HepG2 (cell line): ENCODE results near the gene PADI4. TPM values are rescaled to one million over a fixed set of nuclear protein-coding genes. Genes with fewer than 3 reads are reported as not detected.

Experiments
- BCL6 ChIP-seq: IDR thresholded peaks from 2 replicates; pipeline ENCODE4 v1.6.1; 2016; ENCODE audit warnings: missing genetic modification reagents, missing compliant biosample characterization
- GABPB1 ChIP-seq: IDR thresholded peaks from 2 replicates; pipeline ENCODE4 v1.6.1; 2016; ENCODE audit warnings: mild to moderate bottlenecking, missing genetic modification reagents, moderate library complexity, missing compliant biosample characterization
- NR2C2 ChIP-seq: sonication (generic); formaldehyde crosslinking; IDR thresholded peaks from 2 replicates; pipeline ENCODE4 v1.4.0; 2020; ENCODE audit warnings: missing genetic modification reagents, mild to moderate bottlenecking, moderate library complexity, borderline replicate concordance
- SRF ChIP-seq: IDR thresholded peaks from 2 replicates; pipeline ENCODE4 v1.6.1; 2011; ENCODE audit warnings: mild to moderate bottlenecking, low read depth, low read length, moderate library complexity
- ZHX2 ChIP-seq, 2 experiments: sonication (generic) in 1 of 2; formaldehyde crosslinking in 1 of 2; IDR thresholded peaks; 2 replicates each; pipeline versions ENCODE4 v1.6.1 to v1.9.0; 2014 to 2022; ENCODE audit warnings: antibody characterized with exemption in 1 of 2, borderline replicate concordance in 1 of 2, inconsistent platforms in 1 of 2, low read depth in 1 of 2, missing genetic modification reagents in 1 of 2
- ZMYM3 ChIP-seq: sonication (generic); formaldehyde crosslinking; IDR thresholded peaks from 2 replicates; pipeline ENCODE4 v1.5.1; 2020; ENCODE audit warnings: mild to moderate bottlenecking, missing genetic modification reagents
- ZNF724P ChIP-seq: sonication (generic); formaldehyde crosslinking; IDR thresholded peaks from 2 replicates; pipeline ENCODE4 v1.8.0; 2022; ENCODE audit warnings: missing genetic modification reagents, borderline replicate concordance
- polyA plus RNA-seq, 8 experiments: library from polyadenylated mRNA; depleted of rRNA in 3 of 8; stranded (reverse) in 7 of 8; unstranded in 1 of 8; fragments of >200 nt; fragmentation: Illumina TruSeq in 4 of 8; extraction: Trizol in 4 of 8; gene quantifications; 2 replicates each; pipeline versions ENCODE4 v1.2.1 to v1.2.3, GENCODE V29; 2011 to 2016; ENCODE audit warnings: low read depth in 4 of 8, missing spikeins in 1 of 8, mixed read lengths in 1 of 8; ENCODE audit not compliant: insufficient read depth in 1 of 8
- total RNA-seq, 5 experiments: library from RNA; depleted of rRNA; stranded (reverse); fragments of >200 nt; fragmentation: Illumina TruSeq; extraction: Trizol; gene quantifications; 2 replicates each; pipeline ENCODE4 v1.2.3, GENCODE V29; 2016; ENCODE audit warnings: low read depth in 1 of 5
- TF ChIP-seq, protein P1 (sequence below): sonication (generic); formaldehyde crosslinking; IDR thresholded peaks from 2 replicates; pipeline ENCODE4 v1.4.0; 2020; ENCODE audit warnings: missing genetic modification reagents, mild to moderate bottlenecking, borderline replicate concordance
- TF ChIP-seq, protein P2 (sequence below): sonication (generic); formaldehyde crosslinking; IDR thresholded peaks from 2 replicates; pipeline ENCODE4 v1.4.0; 2020; ENCODE audit warnings: mild to moderate bottlenecking, low read depth, missing genetic modification reagents
- TF ChIP-seq, protein P3 (sequence below): sonication (generic); formaldehyde crosslinking; IDR thresholded peaks from 2 replicates; pipeline ENCODE4 v1.8.1; 2023; ENCODE audit warnings: mild to moderate bottlenecking, missing genetic modification reagents

Gene PADI4
- total and polyA plus RNA-seq, 2 of the 13 experiments (the other 11 are each of a cell fraction or from before 2014, with no cell fraction given), result 0.04 TPM

DNA sequence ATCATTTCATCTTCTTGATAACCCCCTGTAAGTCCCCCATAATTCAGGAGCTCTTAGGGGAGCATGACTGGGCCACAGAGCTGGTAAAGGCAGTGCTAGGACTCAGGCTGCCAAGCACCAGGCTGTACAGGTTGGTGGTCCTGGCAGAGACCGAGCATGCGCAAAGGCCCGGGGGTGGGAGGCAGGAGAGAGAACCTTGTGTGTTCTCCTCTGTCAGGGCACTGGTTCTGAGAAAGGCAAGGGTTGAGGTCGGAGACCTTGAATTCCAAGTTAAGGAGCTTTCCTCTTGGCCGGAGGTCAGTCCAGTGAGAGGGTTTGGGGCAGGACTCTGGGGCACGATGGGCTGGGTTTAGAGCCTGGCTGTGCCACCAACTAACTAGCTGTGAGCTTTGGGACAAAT, 35.9 kb upstream of the PADI4 start (continued):
- TF ChIP-seq ZHX2 (IDR thresholded peaks at IDR 0.05; ENCODE audit: low read depth), result no peak
- TF ChIP-seq ZHX2 (CRISPR knock-in tag; IDR thresholded peaks at IDR 0.05; ENCODE audit: borderline replicate concordance), result no peak
- TF ChIP-seq BCL6, result no peak
- TF ChIP-seq NR2C2, result no peak
- no peak for TF ChIP-seq ZNF724P (CRISPR knock-in tag)
- TF ChIP-seq GABPB1, result no peak
- TF ChIP-seq, protein P1, sequence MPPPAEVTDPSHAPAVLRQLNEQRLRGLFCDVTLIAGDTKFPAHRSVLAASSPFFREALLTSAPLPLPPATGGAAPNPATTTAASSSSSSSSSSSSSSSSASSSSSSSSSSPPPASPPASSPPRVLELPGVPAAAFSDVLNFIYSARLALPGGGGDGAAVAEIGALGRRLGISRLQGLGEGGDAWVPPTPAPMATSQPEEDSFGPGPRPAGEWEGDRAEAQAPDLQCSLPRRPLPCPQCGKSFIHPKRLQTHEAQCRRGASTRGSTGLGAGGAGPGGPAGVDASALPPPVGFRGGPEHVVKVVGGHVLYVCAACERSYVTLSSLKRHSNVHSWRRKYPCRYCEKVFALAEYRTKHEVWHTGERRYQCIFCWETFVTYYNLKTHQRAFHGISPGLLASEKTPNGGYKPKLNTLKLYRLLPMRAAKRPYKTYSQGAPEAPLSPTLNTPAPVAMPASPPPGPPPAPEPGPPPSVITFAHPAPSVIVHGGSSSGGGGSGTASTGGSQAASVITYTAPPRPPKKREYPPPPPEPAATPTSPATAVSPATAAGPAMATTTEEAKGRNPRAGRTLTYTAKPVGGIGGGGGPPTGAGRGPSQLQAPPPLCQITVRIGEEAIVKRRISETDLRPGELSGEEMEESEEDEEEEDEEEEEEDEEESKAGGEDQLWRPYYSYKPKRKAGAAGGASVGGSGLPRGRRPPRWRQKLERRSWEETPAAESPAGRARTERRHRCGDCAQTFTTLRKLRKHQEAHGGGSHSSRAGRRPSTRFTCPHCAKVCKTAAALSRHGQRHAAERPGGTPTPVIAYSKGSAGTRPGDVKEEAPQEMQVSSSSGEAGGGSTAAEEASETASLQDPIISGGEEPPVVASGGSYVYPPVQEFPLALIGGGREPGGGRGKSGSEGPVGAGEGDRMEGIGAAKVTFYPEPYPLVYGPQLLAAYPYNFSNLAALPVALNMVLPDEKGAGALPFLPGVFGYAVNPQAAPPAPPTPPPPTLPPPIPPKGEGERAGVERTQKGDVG, result no peak
- no peak for TF ChIP-seq ZMYM3 (CRISPR knock-in tag)
- TF ChIP-seq, protein P2, sequence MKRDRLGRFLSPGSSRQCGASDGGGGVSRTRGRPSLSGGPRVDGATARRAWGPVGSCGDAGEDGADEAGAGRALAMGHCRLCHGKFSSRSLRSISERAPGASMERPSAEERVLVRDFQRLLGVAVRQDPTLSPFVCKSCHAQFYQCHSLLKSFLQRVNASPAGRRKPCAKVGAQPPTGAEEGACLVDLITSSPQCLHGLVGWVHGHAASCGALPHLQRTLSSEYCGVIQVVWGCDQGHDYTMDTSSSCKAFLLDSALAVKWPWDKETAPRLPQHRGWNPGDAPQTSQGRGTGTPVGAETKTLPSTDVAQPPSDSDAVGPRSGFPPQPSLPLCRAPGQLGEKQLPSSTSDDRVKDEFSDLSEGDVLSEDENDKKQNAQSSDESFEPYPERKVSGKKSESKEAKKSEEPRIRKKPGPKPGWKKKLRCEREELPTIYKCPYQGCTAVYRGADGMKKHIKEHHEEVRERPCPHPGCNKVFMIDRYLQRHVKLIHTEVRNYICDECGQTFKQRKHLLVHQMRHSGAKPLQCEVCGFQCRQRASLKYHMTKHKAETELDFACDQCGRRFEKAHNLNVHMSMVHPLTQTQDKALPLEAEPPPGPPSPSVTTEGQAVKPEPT (CRISPR knock-in tag), result no peak
- TF ChIP-seq, protein P3, sequence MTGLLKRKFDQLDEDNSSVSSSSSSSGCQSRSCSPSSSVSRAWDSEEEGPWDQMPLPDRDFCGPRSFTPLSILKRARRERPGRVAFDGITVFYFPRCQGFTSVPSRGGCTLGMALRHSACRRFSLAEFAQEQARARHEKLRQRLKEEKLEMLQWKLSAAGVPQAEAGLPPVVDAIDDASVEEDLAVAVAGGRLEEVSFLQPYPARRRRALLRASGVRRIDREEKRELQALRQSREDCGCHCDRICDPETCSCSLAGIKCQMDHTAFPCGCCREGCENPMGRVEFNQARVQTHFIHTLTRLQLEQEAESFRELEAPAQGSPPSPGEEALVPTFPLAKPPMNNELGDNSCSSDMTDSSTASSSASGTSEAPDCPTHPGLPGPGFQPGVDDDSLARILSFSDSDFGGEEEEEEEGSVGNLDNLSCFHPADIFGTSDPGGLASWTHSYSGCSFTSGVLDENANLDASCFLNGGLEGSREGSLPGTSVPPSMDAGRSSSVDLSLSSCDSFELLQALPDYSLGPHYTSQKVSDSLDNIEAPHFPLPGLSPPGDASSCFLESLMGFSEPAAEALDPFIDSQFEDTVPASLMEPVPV, result no peak
- no peak for TF ChIP-seq SRF
